ENCODE data around the gene SLFNL1.

- TF ChIP-seq CTCF (IDR thresholded peaks at IDR 0.05) = no peak
- no peak for TF ChIP-seq POLR2A (IDR thresholded peaks at IDR 0.05)
Measured at GRCh38 chr1:41018018-41018410, 3.5 kb downstream of the SLFNL1 start.
